Activated CD4-positive, alpha-beta T cell treated with anti-CD3 and anti-CD28 coated beads, Interleukin-2, amount 50 U/mL, for 4 hours (primary cell): ENCODE data around the gene DCAKD.

ENCODE experiments used
- DNase-seq, 2 experiments: peaks; one replicate each; pipeline ENCODE4 v3.0.0-alpha.2; 2020

The DCAKD gene

GRCh38 chr17:45029758-45030423 is 21.5 kb downstream of the DCAKD start:
- no peak for DNase-seq

- no peak for DNase-seq
Measured at GRCh38 chr17:45029096-45029495, 22.3 kb downstream of the DCAKD start.

GRCh38 chr17:45022655-45023339 is 28.6 kb downstream of the DCAKD start:
- DNase-seq, result no peak

GRCh38 chr17:45022288-45022648 is 29.2 kb downstream of the DCAKD start:
- DNase-seq, result no peak

DNA sequence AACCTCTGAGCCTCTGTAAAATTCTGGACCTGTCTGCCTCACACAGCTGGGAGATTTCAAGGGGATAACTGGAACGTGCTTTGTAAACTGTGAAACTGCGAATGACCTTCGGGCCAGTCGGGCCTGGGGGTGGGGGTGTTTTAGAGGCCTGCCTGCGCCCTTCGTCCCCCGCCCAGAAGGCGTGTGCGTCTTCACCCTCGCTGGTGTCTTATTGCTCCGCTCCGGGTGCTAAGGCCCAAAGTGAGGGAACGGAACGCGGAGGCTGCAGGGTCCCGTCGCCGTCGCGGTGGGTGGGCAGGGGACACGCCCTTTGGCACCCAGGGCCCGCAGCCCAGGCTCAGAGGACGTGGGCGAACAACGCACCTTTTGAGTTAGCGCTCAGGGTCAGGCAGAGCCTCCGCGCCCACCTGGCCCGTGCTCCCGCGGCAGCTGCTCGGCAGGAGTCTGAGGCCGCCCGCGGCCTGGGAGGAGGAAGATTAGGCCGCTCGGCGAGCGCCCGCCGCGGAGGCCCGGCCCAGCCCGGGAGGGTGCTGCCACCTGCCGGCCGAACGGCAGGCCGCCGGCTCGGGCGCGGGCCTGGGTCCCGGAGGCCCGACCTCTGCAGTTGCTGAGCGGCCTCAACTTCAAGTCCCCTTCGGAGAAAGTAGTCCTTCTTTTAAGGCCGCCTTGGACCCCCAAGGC is 29.7 kb downstream of the DCAKD start:
- peak; percentile 46 to 51 for DNase-seq

GRCh38 chr17:45020354-45021138 is 30.9 kb downstream of the DCAKD start:
- no peak for DNase-seq

GRCh38 chr17:45018848-45019711 is 32.4 kb downstream of the DCAKD start:
- DNase-seq, result peak; percentile 13 to 21

DNA sequence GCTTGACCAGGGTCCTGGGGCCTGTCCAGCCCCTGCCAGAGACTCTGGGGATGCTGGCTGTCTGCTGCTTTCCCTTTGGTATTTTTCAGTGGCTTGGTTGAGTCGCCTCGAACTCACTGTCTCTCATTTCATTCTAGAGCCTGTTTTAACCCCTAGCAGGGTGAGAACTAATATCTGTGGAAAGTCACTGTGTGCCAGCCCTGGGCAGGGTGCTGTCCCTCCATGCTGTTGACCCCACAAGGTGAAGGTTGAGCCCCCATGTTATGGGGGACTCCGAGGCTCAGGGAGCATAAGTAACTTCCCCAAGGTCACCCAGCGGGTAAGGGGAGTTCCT is 33.0 kb downstream of the DCAKD start:
- DNase-seq, result no peak

DNA sequence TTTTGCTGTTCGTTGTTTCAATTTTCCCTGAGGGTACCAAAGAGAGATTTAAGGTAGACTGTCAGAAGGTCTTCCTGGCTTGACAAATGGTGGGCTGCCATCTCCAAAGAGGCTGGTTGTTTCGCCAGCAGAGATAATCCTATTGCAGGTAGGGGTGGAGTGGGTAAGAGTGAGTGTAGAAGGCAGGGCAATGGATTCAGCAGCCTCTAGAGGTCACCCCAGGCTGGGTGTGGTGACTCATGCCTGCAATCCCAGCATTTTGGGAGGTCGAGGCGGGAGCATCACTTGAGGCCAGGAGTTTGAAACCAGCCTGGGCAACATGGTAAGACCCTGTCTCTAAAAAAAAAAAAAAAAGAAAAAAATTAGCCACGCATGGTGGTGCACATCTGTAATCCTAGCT is 34.6 kb downstream of the DCAKD start:
- no peak for DNase-seq

GRCh38 chr17:45016237-45016636 is 35.2 kb downstream of the DCAKD start:
- no peak for DNase-seq

GRCh38 chr17:45013021-45013997 is 38.1 kb downstream of the DCAKD start:
- no peak for DNase-seq

- DNase-seq, result no peak
Measured at GRCh38 chr17:45011767-45012166, 39.7 kb downstream of the DCAKD start.

GRCh38 chr17:45009676-45010467 is 41.6 kb downstream of the DCAKD start:
- DNase-seq, result no peak

- no peak for DNase-seq
Measured at GRCh38 chr17:45008216-45008615, 43.2 kb downstream of the DCAKD start.

GRCh38 chr17:45006927-45007461 is 44.4 kb downstream of the DCAKD start:
- DNase-seq, result no peak

DNA sequence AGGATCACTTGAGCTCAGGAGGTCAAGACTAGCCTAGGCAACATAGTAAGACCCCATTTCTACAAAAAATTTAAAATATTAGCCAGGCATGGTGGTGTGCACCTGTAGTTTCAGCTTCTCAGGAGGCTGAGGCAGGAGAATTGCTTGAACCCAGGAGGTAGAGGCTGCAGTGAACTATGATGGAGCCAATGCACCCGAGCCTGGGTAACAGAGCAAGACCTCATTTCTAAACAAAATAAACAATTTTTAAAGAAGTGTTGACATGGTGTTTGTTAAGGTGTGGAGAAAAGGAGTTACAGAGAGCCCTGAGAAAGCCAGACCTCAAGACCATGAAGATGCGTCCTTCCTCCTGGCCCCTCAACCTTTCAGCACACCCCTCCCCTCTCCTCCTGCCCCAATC is 45.7 kb downstream of the DCAKD start:
- no peak for DNase-seq

DNA sequence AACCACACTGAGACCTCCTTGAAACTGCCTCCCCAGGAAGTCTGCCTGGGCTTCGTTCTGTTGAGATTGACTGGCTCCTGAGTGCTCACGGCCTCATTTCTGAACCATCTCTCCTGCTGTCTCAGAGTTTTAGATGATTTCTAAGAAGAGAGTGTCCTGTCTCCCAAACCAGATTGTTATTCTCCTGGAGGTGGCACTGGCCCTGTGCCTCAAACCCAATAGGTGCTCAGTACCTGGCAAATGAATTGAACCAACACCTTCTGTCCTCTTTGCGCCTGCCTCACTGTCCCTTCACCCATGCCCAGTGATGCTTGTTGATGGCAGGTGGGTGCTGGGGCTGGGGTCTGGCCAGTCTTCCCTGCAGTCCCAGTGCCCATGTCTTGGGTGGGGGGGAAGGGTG is 47.0 kb downstream of the DCAKD start:
- DNase-seq, result no peak

GRCh38 chr17:45003877-45004276 is 47.6 kb downstream of the DCAKD start:
- no peak for DNase-seq

DNA sequence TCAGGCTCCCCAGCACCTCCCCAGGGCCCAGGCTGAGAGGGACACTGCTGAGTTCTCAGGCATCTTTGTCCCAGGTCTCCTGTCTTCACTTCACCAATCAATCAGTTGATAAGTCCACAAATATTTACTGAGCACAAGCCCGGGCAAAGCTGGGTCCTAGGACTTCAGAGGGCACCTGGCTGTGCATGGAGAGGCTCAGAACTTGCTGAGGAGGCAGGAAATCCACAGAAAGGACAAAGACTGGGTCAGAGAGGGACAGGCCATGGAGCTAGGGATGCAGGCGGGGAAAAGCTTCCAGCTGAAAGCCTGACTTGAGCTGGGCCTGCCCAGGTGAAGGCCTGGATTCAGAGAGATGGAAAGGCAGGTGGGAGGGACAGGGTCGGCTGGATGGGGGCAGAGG is 50.1 kb downstream of the DCAKD start:
- no peak for DNase-seq

- no peak for DNase-seq
Measured at GRCh38 chr17:44999433-44999832, 52.0 kb downstream of the DCAKD start.
